ENCODE measurements around the gene KDM6B.
"Not testable (repeated sequence)": the region's sequence is repeated elsewhere in the genome, so short reads cannot be mapped to it uniquely, and the experiment has no call there.

The KDM6B gene

GRCh38 chr17:7853691-7854038, 19.6 kb downstream of the KDM6B start:
- no peak for DNase-seq

GRCh38 chr17:7854078-7854777, 20.2 kb downstream of the KDM6B start:
- DNase-seq: no peak

GRCh38 chr17:7854851-7855659, 21.0 kb downstream of the KDM6B start, which contains the start of gene TMEM88:
Gene TMEM88, plus strand, starts transcription at chr17:7855066. Its CDS starts 9 bp downstream, at chr17:7855075.
- DNase-seq: no peak

- DNase-seq: no peak
Measured at GRCh38 chr17:7855660-7856010, 21.6 kb downstream of the KDM6B start.

- no peak for DNase-seq
Measured at GRCh38 chr17:7856011-7856810, 22.2 kb downstream of the KDM6B start.

GRCh38 chr17:7856811-7857712, 23.0 kb downstream of the KDM6B start, which contains the start of gene NAA38:
Gene NAA38, minus strand, starts transcription at chr17:7857559. Its CDS starts 96 bp downstream, at chr17:7857463.
- DNase-seq: peak; percentile 97

- DNase-seq: peak; percentile 90
Measured at GRCh38 chr17:7857713-7858521, 23.9 kb downstream of the KDM6B start, which contains the start of gene CYB5D1. Gene CYB5D1, plus strand, starts transcription at chr17:7858003. Its CDS starts 132 bp downstream, at chr17:7858135.

- no peak for DNase-seq
Measured at GRCh38 chr17:7858522-7858810, 24.4 kb downstream of the KDM6B start.

GRCh38 chr17:7859028-7859427, 25.0 kb downstream of the KDM6B start:
- no peak for DNase-seq

- peak; percentile 16 for DNase-seq
Measured at GRCh38 chr17:7862692-7863437, 28.8 kb downstream of the KDM6B start.

- DNase-seq: not testable (repeated sequence)
Measured at GRCh38 chr17:7864384-7864783, 30.4 kb downstream of the KDM6B start.

GRCh38 chr17:7864995-7865650, 31.1 kb downstream of the KDM6B start:
- DNase-seq: no peak

GRCh38 chr17:7867881-7868329, 33.9 kb downstream of the KDM6B start:
- DNase-seq: no peak

GRCh38 chr17:7873051-7873450, 39.0 kb downstream of the KDM6B start:
- DNase-seq: no peak

GRCh38 chr17:7875804-7876370, 41.9 kb downstream of the KDM6B start:
- no peak for DNase-seq

- no peak for DNase-seq
Measured at GRCh38 chr17:7878234-7878633, 44.2 kb downstream of the KDM6B start.

GRCh38 chr17:7880076-7880868, 46.3 kb downstream of the KDM6B start:
- DNase-seq: peak; percentile 11

GRCh38 chr17:7881276-7882054, 47.4 kb downstream of the KDM6B start:
- DNase-seq: peak; percentile 73
